Activated CD4-positive, alpha-beta T cell treated with anti-CD3 and anti-CD28 coated beads, Interleukin-2, Interleukin-6, amounts not matched to agents 100 ng/mL and 50 ng/mL, durations not matched to agents 16 hours and 8 hours (primary cell): ENCODE data around the gene PKP2.

Experiments used
- DNase-seq: peaks from one replicate; pipeline ENCODE4 v3.0.0-alpha.2; 2020

Gene PKP2

DNA sequence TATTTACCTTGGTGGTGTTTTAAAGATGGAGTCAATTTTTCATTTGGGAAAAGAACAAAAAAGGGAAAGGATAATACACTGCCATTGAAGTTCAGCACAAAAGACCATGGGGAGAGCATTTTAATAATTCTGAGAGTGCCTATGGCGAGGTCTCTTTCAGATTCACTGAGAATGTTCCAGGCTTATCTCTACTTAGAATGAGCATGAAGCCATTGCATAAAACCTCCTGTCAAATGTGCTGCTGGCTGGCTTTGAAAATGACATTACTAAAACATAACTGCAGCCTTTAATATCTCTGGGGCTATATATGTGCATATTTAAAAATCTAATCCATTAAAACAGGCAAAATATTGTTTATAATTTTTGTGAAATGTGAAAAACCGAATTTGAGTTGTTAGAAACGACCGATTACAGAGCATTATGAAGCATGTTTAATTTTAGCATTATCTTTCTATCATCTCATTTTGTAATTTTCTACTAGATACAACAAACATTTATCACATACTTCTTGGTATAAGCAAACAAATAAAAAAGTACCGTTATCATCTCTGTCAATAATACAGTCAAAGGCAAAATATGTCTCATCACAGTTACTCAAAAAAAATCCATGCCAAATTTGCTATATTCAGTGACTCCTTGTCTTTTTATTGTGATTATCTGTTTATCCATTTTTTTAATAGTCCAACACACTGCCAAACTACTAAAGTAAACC lies 95.2 kb downstream of the PKP2 start:
- no peak for DNase-seq

DNA sequence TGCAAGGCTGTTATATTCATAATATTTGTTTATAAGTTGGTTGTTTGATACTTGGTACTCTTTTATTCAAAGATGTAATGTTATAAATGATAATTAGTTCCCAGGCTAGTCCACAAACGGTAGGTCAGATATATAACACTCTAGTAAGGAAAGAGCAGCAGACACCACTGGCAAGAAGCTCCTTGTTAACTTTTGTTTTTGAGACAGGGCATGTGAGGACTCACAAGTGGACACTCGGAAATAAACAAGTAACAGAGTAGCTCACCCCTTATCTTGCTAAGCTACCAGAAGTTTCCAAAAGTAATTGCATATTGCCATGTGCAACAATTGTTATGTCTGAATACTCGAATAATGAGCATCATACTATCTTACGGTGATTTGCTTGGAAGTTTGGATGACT lies 102.3 kb downstream of the PKP2 start:
- DNase-seq, result no peak

DNA sequence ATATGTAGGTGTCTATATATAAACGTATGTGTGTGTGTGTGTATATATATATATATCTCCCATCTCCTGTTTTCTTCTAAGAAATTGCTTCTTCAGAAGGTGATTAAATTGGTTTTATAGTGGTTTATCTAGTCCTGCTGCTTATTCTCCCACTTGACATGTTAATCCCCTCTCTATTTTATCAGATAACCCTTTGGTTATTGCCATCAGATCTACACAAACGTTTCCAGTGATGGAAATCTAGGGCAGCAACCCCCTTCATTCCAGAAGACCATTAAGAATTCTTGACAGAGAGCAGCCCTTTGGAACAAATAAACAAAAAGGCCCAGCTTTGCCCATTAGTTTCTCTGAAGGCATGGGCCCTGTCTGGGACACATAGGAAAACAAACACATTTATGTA lies 106.7 kb downstream of the PKP2 start:
- no peak for DNase-seq

DNA sequence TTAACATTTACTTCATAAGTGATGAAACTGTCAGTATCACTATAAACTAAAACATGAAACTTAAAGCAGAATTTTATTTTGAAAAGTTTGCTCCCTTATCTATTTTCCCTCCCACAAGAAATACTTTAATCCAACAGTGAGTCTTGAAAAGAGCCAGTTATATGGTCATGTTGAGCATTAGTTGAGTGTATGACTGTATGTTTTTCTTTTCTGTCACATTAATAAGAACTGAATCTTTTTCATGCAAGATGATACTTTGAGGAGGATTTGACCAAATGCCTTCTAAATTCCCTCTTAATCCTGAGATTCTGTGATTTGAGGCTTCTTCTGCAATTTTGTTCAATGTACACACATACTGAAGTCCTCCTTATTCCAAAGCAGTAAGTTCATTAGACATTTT lies 107.1 kb downstream of the PKP2 start:
- DNase-seq, result no peak

DNA sequence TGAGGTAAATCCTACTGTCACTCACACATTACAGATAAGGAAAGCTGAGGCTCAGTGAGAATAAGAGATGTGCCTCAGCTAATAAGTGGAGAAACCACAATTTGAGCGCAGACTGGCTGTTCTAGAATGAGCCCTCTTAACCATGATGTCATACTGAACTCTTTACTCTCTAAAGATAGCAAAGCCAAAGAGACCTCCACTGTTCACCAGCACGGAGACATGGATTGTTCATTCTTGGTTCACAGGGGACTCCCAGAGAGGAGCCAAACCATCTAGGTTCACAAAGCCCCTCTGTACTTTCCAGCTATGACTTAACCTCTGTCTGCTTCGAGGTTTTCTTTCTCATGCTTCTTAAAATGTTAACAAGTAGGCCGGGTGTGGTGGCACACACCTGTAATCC lies 108.2 kb downstream of the PKP2 start:
- DNase-seq, result no peak

DNA sequence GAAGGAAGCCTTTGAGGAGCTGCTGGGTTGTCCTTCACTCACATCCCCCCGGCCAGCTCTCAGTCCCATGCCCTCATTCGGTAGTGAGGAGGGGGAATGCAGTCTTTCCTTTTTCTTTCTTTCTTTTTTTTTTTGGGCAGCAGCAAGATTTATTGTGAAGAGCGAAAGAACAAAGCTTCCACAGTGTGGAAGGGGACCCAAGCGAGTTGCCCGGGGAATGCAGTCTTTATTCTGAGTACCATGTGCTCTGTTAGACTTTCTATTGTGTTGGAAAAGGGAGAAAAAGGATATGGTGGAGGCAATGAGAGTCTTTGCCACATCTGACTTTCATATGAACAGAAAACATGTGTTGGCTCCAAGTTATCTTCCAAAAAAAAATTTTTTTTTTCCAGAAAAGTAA lies 111.0 kb downstream of the PKP2 start:
- DNase-seq, result no peak

DNA sequence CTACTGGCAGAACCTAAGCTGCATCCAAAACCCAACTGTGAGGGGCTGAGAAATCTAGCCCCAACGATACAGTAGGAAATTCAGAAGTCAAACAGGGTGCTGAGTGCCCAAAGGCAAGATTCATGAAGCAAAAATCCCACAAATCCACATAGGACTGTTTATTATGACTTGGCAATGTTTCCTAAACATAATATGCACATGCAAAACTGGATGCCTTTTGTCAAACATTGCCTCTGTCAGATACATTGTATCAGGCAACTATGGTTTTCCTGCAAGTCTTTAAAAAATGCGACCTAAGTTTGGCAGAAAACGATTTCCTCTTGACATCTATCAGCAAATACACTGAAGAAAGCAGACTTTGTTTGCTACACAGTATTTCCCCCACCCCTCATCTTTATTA lies 113.5 kb downstream of the PKP2 start:
- DNase-seq, result no peak

DNA sequence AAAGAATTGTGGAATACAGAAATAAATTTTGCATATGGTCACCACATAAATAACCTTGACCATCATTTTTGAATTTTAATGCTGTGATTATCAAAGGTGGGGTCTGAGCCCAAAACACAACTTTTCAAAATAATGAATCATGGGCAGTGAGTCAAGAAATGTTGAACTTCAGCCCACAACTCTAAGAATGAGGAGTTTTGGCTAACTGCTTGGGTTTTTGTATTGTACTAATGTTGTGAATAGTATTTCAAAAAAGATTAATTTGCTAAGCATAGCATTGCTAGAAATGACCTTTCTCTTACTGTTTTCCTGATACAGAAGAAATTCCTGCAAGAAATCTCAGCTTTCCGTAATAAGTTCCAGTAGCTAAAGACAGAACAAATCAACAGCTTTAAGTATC lies 116.5 kb downstream of the PKP2 start:
- no peak for DNase-seq

DNA sequence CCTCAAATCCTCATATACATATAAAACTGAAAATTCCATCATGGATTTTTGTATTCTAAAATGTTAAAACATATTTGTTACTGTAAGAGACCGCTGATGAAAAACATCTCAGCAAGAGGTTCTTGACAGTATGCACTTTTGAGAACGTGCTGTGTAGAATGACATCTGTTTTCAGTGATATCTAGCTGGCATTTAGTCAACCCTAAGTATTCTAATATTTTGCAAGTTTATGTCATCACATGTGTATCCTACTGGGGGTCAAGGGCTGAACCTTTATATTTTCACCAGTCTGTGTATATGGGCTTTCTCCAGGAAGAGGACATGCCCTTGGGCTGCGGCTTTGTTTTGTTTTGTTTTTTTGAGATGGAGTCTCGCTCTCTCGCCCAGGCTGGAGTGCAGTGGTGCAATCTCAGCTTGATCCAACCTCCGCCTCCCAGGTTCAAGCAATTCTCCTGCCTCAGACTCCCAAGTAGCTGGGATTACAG lies 118.8 kb downstream of the PKP2 start:
- no peak for DNase-seq

DNA sequence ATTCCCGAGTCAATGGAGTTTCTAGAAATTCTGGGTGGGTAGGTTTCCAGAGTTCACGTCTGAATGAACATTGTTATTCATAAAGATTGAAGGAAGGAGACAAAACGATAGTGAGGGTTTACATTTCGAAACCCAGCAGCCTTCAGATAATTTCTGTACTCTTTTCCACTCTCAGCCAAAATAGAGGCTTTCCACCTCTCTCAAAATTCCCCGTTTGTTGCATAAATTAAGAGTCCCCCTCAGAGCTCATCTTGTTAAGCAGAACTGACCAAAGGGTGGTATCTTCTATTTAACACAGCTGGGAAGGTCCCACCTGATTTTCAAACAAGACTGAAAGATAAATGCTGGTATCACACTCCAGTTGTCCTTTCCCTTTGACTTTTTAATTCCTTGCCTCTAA lies 119.4 kb downstream of the PKP2 start:
- DNase-seq, result no peak

DNA sequence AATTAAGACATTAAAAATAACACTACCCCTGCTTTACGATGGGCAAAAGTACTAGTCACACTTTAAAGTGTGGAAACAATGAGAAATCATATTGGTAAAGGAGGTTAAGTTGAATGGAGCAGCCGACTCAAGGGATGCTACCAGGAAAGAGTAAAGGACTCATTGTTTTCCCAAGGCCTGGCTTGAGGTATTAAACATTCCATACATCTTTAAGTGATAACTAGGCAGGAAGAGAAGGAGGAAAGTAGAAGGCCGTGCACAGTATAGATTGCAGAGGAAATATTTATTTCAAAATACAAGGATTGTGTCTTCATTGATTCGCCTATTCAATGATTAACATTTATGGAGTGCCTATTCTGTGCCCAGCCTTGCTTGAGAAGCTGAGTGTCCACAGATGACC lies 120.3 kb downstream of the PKP2 start:
- no peak for DNase-seq

DNA sequence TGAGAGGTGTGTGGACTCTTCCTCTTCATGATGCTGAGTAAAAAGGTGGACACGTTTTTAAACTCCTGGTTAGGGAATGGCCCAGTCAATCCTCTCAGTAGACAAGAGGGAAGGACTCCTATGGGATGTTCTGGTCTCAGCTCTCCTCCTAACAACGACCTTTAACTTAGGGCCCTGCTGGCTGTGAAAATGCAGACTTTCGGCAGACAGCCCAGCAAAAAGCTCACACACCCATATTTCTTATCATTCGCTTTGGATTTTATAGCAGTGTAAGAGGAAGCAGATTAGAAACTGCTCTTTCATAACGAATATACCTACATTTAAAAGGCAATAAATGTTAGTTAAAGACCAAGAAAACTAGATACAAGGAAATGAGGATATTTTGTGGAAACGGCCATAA lies 122.9 kb downstream of the PKP2 start:
- DNase-seq, result no peak

DNA sequence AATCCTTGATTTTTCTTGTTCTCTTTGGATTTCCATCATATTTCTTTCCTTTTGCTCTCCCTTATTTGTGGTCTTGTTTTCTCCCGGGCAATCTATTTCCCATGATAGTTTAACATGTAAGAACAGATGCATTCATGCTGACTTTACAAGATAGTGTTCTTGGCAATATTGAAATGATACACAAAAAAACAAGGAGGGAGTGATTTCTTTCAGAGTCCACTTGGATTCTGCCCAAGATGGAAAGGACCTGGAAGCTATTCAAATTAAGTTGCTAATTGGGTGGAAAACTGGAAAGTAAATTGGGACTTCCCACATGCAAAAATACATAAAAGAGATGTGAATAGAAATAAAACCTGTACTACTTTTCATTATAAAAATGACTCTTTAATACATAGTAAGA lies 126.4 kb downstream of the PKP2 start:
- DNase-seq, result no peak

DNA sequence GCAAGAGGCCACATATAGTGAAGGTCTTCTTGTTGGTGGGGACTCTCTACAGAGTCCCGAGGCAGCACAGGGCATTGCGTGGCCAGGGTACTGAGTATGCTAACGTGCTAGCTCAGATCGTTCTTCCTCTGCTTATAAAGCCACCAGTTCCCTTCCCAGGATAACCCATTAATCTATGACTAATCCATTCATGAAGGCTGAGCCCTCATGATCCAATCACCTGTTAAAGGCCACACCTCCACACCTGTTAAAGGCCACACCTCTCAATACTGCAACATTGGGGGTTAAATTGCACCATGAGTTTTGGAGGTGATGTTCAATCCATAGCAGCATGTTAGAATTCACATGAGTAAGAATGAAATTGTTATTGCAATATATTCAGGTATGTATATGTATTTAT lies 128.1 kb downstream of the PKP2 start:
- DNase-seq, result no peak

DNA sequence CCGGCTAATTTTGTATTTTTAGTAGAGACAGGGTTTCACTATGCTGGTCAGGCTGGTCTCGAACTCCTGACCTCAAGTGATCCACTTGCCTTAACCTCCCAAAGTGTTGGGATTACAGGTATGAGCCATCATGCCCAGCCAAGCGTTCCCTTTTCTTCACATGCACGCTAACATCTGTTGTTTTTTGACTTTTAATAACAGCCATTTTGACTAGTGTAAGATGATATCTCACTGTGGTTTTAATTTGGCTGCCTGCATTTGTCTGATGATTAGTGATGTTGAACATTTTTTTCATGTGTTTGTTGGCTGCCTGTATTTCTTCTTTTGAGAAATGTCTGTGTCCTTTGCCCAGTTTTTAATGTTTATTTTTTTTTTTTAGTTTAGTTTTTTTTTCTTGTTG lies 130.7 kb downstream of the PKP2 start:
- no peak for DNase-seq

DNA sequence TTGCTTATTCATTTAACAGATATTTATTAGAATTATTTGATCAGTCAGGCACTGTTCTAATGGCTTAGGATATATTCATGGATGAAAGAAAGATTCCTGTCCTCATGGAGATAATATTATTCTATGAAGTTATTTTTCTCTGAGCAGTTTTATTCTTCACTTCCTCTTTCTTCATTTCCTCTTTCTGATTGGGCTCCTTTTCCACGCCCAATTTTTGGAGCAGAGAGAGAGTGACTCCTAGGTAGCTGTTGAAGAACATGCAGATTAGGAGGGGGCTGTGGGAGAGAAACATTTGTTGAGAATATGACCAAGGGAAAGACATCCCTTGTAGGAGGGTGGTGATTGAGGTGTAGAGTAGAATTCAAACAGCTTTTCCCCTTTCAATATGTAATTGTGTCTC lies 134.9 kb downstream of the PKP2 start:
- DNase-seq, result no peak

DNA sequence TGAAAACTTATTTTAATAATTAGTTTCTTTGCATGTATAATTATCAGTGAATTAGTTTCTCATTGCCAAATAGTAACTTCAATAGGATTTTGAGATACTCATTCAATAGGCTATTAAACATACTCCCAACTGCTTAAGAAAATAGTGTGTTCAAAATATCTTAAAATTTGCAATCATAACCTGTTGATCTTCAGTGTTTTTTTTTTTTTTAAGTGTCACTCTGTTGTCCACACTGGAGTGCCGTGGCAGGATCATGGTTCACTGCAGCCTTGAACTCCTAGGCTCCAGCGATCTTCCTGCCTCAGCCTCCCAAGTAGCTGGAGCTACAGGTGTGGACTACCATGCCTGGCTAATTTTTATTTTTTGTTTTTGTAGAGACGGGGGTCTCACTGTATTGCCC lies 139.4 kb downstream of the PKP2 start:
- no peak for DNase-seq

DNA sequence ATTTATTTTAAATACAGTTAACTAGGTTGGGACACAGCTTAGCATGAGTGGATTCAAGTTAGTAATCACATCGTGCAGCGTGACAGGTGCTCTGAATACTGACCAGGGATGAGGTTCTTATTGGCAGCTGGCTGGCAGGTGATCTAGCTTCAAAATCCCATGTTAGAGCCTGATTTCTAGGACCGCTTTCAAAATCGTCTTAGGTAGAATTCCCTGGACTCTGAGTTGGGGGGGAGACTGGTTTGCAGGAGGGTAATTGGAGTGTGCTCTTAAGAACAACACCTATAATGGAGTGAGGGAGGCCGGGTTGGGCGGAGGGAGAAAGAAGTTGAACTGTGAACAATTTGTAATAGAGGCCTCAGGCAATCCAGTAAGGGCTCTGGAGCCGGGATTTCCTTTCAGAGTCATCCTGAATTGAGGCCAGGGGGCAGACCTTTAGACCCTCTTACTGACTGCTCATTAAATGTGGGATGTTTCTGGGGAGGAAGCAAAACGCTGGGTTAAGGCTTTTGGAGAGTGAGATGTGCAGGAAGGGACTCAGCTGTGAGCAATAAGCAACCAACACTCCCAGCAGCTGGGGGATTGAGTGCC lies 140.0 kb downstream of the PKP2 start:
- no peak for DNase-seq

DNA sequence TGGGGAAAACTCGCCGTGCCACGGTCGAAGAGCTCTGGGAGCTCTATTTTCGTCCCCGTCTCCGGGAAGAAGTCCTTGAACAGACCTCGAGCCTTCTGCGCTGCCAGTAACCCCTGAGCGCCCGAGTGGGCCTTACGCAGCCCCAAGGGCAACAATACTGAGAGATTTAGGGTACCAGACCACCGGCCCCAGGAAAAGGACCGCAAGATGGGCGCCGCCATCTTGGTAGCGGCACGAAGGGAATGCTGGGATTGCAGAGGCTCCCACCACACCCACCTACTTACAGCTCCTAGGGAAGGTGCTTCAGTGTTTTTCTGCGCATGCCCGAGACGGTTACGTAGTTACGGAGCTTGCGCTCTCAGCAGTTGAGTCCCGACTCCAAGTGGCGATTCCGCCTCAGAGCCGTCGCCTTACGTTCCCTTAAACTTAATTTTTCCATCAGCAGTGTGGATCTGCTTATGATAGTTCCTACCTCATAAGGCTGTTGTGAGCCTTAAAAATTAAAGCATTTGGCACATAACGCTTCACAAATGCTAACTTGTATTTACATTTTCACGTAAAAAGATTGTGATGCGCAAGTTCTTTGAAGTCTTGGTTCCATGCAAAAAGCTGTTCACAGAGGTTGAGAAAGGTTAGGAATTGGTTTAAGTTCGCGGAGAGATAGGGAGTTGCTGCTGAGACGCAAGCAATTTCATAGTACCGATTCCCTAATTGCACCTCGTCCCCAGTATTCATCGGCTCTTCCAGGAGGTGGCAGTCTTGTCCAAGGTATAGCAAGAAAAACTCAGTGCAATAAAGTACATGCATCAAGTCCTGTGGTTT lies 140.7 kb downstream of the PKP2 start, which contains the start of gene YARS2:
Gene YARS2 (minus strand): TSS at position 244 of the 822 bp plus-strand sequence. CDS start 23 bp downstream, at position 221.
- DNase-seq, result peak; percentile 95

DNA sequence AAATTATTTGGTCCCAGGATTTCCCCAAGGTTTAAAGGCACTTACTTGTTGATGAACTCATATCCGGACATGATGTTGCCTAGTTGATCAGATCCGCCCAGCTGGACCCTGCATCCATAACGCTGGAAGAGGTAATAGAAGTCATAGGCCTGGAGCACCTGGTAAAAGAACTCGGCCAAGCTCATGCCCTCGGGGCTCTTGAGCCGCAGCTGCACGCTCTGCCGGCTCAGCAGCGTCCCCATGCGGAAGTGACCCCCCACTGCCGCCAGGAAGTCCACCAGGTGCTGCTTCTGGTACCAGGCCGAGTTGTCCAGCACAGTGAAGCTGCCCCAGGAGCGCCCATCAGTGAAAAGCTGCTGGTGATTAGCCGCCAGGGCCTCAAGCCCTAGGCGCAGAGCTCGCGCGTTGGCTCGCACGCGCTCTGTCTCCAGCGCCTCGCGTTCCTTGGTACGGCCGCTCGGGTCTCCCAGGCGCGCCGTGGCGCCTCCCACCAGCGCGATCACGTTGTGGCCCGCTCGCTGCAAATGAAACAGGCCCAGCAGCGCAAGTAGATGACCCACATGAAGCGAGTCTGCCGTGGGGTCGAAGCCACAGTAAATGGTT lies 141.4 kb downstream of the PKP2 start:
- peak; percentile 88 for DNase-seq

DNA sequence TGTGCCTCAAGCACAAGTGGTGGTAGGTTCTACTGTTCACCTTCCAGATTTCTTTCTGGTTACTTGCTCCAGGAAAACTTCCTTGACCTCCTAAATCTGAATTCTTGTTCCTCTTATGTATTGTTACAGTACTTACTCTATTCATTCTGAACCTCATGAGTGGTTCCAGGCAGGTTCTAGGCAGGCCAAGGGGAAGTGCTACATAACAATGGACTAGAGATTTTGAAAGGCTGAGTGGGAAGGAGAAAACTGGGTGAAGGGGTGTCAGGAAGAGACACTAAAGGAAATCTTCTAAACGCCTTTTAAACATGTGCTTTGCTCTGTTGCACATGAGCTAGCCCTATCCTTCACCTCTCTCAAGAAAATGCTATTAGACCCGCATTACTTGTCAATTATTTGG lies 142.5 kb downstream of the PKP2 start:
- DNase-seq, result no peak

DNA sequence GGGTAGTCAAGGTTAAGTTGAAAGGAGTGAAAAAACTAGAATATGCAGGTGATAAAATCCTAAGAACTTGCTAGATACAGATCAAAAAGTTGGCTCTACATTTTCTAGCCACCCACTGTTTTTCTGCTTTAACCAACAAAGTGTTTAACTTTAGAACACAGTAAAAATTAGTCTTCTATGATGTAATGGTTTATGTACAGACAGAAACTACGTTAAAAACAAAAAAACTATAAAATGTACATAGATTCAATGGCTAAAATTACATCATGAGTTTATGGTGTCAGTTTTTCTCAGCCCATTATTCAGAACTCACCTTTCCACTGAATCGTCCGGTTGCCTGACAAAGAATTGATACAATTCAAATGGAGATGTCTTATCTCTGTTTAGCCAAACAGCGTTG lies 143.0 kb downstream of the PKP2 start:
- DNase-seq, result no peak

DNA sequence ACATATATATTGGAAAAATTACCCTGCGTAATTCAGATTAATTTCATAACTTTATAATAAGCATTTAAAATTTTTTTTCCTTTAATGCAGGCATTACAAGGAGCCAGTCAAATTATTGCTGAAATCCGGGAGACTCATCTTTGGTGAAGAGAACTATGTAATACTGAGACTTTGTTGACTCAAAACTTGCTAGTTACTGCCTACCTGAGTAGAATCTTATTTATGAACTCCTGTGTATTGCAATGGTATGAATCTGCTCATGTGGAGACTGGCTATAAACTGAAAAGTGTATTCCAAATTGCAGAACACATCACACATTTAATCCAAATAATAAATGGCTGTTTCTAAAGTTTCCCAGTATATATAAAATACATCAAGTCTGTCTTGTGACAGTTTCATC lies 153.3 kb downstream of the PKP2 start:
- no peak for DNase-seq

DNA sequence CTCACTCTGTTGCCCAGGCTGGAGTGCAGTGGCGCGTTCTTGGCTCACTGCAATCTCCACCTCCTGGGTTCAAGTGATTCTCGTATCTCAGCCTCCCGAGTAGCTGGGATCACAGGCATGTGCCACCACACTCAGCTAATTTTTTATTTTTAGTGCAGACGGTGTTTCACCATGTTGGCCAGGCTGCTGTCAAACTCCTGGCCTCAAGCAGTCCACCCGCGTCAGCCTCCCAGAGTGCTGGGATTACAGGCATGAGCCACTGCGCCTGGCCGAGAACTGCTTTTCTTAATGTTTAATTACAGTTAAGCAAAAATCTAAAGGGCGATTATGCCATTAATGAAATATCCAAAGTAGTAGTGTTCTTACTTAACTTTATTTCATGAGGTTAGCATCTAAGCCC lies 154.4 kb downstream of the PKP2 start:
- no peak for DNase-seq
